Brain microvascular endothelial cell (primary cell): ENCODE results near the gene TAF4.

Source experiments
- DNase-seq: peaks from one replicate; pipeline ENCODE4 v3.0.0-alpha.2; 2020
- H3K27ac ChIP-seq: fragments of 250-450 bp; sonication (Bioruptor Pico); 2 replicates; pipeline ENCODE4 v1.5.1; 2020; ENCODE audit warnings: mild to moderate bottlenecking, moderate library complexity
- H3K27me3 ChIP-seq: fragments of 250-450 bp; sonication (Bioruptor Pico); replicated peaks from 2 replicates; pipeline ENCODE4 v1.5.1; 2020; ENCODE audit warnings: mild to moderate bottlenecking
- H3K36me3 ChIP-seq: fragments of 250-450 bp; sonication (Bioruptor Pico); replicated peaks from 2 replicates; pipeline ENCODE4 v1.5.1; 2020; ENCODE audit warnings: mild to moderate bottlenecking
- H3K4me3 ChIP-seq: 2 replicates; pipeline ENCODE4 v1.5.1; 2011; ENCODE audit warnings: low read depth, mild to moderate bottlenecking, control low read depth, low read length, moderate library complexity
- CTCF ChIP-seq: IDR thresholded peaks from 2 replicates; pipeline ENCODE4 v1.5.1; 2011; ENCODE audit warnings: low read depth, mild to moderate bottlenecking, moderate library complexity, low read length, control low read depth, inconsistent platforms; ENCODE audit errors: missing control alignments
- in situ Hi-C: cut with HindIII; loops from 2 replicates; pipeline ENCODE4 v1.10.0; 2017; ENCODE audit warnings: low sequenced_read_pairs, low pct_ligation_motif_present

TAF4 gene

GRCh38 chr20:62040381-62040922, 25.2 kb downstream of the TAF4 start:
- H3K27ac ChIP-seq = no peak overlapping the region
- no peaks in the 10 kb centered on the region for H3K36me3 ChIP-seq
- in situ Hi-C loops = no loop called here
- H3K4me3 ChIP-seq = no peak overlapping the region
- no peak for TF ChIP-seq CTCF
- no peak for DNase-seq
- H3K27me3 ChIP-seq = no peaks in the 10 kb centered on the region

- no peaks in the 10 kb centered on the region for H3K27me3 ChIP-seq
- in situ Hi-C loops = no loop called here
- no peaks in the 10 kb centered on the region for H3K36me3 ChIP-seq
- no peak for DNase-seq
- no peak overlapping the region for H3K4me3 ChIP-seq
- no peak for TF ChIP-seq CTCF
- H3K27ac ChIP-seq = no peak overlapping the region
Observed at GRCh38 chr20:62039738-62040137, 25.9 kb downstream of the TAF4 start.

- H3K4me3 ChIP-seq = no peak overlapping the region
- no peak for DNase-seq
- no peaks in the 10 kb centered on the region for H3K36me3 ChIP-seq
- no peaks in the 10 kb centered on the region for H3K27me3 ChIP-seq
- TF ChIP-seq CTCF = no peak
- in situ Hi-C loops = no loop called here
- no peak overlapping the region for H3K27ac ChIP-seq
Observed at GRCh38 chr20:62032609-62033368, 32.9 kb downstream of the TAF4 start.

- in situ Hi-C loops = no loop called here
- no peak for TF ChIP-seq CTCF
- H3K36me3 ChIP-seq = no peaks in the 10 kb centered on the region
- no peaks in the 10 kb centered on the region for H3K27me3 ChIP-seq
- no peak overlapping the region for H3K4me3 ChIP-seq
- no peak overlapping the region for H3K27ac ChIP-seq
- no peak for DNase-seq
Observed at GRCh38 chr20:62031462-62032092, 34.1 kb downstream of the TAF4 start.

- H3K27ac ChIP-seq = no peak overlapping the region
- DNase-seq = no peak
Observed at GRCh38 chr20:62030834-62031434, 34.7 kb downstream of the TAF4 start.

More at GRCh38 chr20:62030834-62031434, 34.7 kb downstream of the TAF4 start:
- H3K27me3 ChIP-seq = no peaks in the 10 kb centered on the region
- H3K36me3 ChIP-seq = no peaks in the 10 kb centered on the region
- no peak overlapping the region for H3K4me3 ChIP-seq
- TF ChIP-seq CTCF = no peak
- in situ Hi-C loops = no loop called here
